ENCODE data around the gene ANKRD36B.
"Not testable (repeated sequence)": the region's sequence is repeated elsewhere in the genome, so short reads cannot be mapped to it uniquely, and the experiment has no call there.

Gene ANKRD36B

DNA sequence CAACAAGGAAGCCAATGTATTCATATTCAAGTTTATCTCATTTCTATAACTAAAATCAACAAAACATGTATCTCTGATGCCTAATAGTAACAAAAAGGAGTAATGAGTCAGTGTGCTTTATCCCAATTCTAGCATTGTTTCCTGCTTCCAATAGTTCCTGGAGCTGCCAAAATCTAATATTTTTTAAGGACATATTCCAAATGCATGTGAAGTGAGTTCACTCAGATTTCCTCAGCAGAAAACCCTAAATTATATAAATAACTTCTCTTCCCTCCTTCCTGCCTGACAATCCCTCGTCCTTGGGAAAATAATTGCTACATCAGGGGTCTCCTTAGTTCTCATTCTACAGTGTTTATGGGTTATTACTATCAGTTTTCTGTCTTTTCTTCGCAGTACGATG is 37.3 kb downstream of the ANKRD36B start:
- not testable (repeated sequence) for FAIRE-seq; DNase-seq (ENCODE audit: extremely low spot score, insufficient read length, low read depth)

DNA sequence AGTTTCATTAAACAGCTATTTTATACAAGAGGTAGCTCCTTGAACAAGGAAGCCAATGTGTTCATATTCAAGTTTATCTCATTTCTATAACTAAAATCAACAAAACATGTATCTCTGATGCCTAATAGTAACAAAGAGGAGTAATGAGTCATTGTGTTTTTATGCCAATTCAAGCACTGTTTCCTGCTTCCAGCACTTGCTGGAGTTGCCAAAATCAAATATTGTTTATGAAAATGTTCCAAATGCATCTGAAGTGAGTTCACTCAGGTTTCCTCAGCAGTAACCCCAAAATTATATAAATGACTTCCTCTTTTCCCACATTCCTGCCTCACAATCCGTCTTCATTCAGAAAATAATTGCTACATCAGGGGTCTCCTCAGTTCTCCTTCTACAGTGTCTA is 39.2 kb downstream of the ANKRD36B start:
- not testable (repeated sequence) for DNase-seq (ENCODE audit: extremely low spot score, insufficient read length, low read depth); FAIRE-seq

DNA sequence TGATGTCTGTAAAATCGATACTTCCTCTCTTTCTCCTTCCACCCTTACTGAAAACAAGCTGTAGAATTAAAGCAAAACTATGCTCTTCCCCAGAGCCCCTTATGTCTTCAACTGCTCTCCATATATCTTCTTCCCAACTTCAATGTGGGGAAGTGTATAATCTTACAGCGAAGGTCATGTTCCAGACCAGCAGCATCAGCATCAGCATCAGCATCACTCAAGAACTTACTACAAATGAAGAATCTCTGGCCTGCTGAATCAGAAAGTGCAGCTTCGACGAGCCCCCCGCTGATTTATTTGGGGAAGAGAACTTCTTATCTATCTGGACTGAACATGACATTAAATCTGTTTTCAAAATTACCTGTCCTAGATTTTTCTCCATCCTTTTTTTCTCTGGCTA is 40.6 kb downstream of the ANKRD36B start:
- DNase-seq (ENCODE audit: extremely low spot score, insufficient read length, low read depth) = not testable (repeated sequence)
- FAIRE-seq = peak; percentile 64

DNA sequence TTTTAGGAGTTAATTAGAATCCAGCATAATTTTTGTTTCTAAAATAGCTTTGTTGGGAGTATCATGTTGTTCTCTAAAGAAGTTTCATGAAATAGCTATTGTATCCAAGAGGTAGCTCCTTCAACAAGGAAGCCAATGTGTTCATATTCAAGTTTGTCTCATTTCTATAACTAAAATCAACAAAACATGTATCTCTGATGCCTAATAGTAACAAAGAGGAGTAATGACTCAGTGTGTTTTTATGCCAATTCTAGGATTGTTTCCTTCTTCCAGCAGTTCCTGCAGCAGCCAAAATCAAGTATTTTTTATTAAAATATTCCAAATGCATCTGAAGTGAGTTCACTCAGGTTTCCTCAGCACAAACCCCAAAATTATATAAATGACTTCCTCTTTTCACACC is 41.1 kb downstream of the ANKRD36B start:
- FAIRE-seq = peak; percentile 52
- DNase-seq (ENCODE audit: extremely low spot score, insufficient read length, low read depth) = not testable (repeated sequence)

DNA sequence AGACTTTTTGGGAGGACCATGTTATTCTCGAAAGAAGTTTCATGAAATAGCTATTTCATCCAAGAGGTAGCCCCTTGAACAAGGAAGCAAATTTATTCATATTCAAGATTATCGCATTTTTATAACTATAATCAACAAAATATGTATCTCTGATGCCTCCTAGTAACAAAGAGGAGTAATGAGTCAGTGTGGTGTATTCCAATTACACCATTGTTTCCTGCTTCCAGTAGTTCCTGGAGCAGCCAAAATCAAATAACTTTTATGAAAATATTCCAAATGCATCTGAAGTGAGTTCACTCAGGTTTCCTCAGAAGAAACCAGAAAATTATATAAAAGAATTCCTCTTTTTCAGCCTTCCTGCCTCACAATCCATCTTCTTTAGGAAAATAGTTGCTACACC is 43.0 kb downstream of the ANKRD36B start:
- no peak for FAIRE-seq
- DNase-seq (ENCODE audit: extremely low spot score, insufficient read length, low read depth) = no peak

DNA sequence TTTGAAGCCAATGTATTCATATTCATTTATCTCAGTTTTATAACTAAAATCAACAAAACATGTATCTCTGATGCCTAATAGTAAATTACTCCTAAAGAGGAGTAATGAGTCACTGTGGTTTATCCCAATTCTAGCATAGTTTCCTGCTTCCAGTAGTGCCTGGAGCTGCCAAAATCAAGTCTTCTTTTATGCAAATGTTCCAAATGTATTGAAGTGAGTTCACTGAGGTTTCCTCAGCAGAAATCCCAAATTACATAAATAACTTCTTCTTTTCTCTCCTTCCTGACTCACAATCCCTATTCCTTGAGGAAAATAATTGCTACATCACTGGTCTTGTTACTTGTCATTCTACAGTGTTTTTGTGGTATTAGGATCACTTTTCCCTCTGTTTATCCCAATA is 44.8 kb downstream of the ANKRD36B start:
- FAIRE-seq; DNase-seq (ENCODE audit: extremely low spot score, insufficient read length, low read depth): not testable (repeated sequence)

DNA sequence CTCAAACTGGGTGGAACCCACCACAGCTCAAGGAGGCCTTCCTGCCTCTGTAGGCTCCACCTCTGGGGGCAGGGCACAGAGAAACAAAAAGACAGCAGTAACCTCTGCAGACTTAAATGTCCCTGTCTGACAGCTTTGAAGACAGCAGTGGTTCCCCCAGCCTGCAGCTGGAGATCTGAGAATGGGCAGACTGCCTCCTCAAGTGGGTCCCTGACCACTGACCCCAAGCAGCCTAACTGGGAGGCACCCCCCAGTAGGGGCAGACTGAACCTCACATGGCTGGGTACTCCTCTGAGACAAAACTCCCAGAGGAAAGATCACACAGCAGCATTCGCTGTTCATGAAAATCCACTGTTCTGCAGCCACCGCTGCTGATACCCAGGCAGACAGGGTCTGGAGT is 63.8 kb downstream of the ANKRD36B start:
- DNase-seq (ENCODE audit: extremely low spot score, insufficient read length, low read depth); FAIRE-seq: not testable (repeated sequence)

DNA sequence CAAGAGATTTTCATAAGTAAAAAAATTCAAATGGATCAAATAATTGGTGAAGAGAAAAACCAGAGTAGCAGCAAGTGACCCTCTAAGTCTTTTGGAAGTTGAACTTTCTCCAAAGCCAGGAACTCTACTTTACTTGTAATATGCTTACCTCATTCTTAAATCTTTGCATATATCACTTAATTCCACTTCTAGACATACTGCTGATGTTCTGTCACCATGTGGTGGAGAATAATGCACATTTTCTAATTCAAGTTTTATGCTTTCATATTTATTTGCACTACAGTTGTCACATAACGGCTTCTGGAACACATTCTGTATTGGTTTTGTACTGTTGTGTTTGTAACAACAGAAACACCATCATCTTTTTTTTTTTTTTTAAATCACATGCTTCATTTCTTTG is 65.9 kb downstream of the ANKRD36B start:
- not testable (repeated sequence) for DNase-seq (ENCODE audit: extremely low spot score, insufficient read length, low read depth); FAIRE-seq

DNA sequence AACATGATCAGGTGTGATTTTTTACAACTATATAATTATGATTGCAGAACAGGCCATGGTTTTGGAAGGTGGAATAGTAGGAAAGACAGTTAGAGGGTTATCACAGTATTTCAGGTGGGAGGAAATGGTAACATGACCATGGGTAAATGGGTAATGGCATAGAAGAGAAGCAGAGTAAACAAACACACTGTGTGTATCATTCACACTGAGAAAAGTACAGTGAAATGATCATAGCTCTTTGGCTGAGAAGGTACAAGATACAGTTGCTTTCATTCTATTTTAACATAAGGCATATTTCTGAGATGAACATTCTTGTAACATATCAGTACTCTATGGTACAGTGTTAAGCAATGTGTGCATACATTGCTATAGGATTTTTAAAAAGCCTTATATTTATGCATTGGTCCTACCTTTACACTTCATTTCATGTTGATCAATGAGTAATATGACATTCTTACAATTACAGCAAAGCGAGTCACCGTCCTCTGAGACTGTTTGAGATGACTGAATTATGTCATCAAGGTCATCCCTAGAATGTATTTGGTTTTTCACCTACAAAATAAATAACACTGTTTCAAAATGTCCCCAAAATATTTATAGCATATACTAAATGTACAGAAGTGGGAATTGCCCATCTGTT is 66.6 kb downstream of the ANKRD36B start:
- not testable (repeated sequence) for FAIRE-seq; DNase-seq (ENCODE audit: extremely low spot score, insufficient read length, low read depth)

DNA sequence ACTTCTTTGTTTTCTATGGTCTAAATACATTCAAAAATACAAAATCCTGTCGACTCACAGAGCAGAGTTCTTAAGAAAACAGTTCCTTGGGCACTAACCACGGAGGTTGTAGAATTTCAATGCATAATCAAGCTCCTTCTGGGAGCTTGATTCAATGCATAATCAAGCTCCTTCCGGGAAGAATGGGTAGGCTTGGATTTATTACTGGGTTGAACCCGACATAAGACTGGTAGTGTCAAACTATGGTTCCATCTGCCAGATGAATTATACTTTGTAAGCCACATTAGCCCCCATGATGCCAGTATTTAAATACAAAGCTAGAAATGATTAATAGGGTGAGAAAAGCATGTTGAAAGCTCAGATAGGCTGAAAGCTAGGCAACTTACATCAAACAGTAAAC is 94.0 kb downstream of the ANKRD36B start:
- FAIRE-seq; DNase-seq (ENCODE audit: extremely low spot score, insufficient read length, low read depth): not testable (repeated sequence)

DNA sequence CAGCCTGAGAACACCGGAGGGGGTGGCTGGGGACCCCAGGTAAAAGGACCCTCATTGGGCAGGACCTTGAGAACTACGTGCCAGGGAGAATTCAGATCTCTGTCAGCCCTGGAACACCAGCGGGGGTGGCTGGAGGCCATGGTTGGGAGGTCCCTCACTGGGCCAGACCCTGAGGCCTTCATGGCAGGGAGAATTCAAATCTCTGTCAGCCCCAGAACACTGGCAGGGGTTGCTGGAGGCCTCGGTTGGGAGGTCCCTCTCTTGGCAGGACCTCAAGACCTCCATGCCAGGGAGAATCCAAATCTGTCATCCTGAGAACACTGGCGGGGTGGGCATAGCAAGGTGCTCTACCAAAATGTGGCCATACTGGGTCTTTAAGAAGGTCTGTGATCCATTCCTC is 99.5 kb downstream of the ANKRD36B start:
- not testable (repeated sequence) for FAIRE-seq; DNase-seq (ENCODE audit: extremely low spot score, insufficient read length, low read depth)

All from GM18507 (cell line).